ENCODE measurements around the gene SMLR1.

GRCh38 chr6:130837067-130837466 is 9.9 kb downstream of the SMLR1 start:
- TF ChIP-seq EP300 (IDR thresholded peaks at IDR 0.05; ENCODE audit: borderline replicate concordance) (no peak), TEAD4 (IDR thresholded peaks at IDR 0.05) (no peak), CEBPB (IDR thresholded peaks at IDR 0.05) (no peak), FOXM1 (IDR thresholded peaks at IDR 0.05; ENCODE audit: borderline replicate concordance, low read depth) (no peak), TAF1 (IDR thresholded peaks at IDR 0.05; ENCODE audit: low read depth) (no peak), EGR1 (IDR thresholded peaks at IDR 0.05) (no peak), MAX (IDR thresholded peaks at IDR 0.05) (no peak), YY1 (IDR thresholded peaks at IDR 0.05; ENCODE audit: low read depth) (no peak), REST (IDR thresholded peaks at IDR 0.05; ENCODE audit: low read depth) (no peak)

Data from Ishikawa (cell line).